Mammary epithelial cell (primary cell): ENCODE data around the gene KIF18A.

Source experiments
- EZH2 ChIP-seq: IDR thresholded peaks from 2 replicates; pipeline ENCODE4 v1.6.1; 2012; ENCODE audit warnings: low read length, inconsistent platforms, borderline replicate concordance
- TF ChIP-seq, protein P1 (sequence below), 2 donors: IDR thresholded peaks in 1 of 2; conservative IDR thresholded peaks in 1 of 2; 2 replicates each; pipeline ENCODE4 v1.5.1; 2011 to 2012; ENCODE audit warnings: inconsistent platforms in 2 of 2, low read length in 2 of 2, mild to moderate bottlenecking in 2 of 2, control low read depth in 1 of 2, low read depth in 1 of 2; ENCODE audit not compliant: insufficient read depth in 1 of 2; ENCODE audit errors: extremely low read depth in 1 of 2

- TF ChIP-seq, protein P1, sequence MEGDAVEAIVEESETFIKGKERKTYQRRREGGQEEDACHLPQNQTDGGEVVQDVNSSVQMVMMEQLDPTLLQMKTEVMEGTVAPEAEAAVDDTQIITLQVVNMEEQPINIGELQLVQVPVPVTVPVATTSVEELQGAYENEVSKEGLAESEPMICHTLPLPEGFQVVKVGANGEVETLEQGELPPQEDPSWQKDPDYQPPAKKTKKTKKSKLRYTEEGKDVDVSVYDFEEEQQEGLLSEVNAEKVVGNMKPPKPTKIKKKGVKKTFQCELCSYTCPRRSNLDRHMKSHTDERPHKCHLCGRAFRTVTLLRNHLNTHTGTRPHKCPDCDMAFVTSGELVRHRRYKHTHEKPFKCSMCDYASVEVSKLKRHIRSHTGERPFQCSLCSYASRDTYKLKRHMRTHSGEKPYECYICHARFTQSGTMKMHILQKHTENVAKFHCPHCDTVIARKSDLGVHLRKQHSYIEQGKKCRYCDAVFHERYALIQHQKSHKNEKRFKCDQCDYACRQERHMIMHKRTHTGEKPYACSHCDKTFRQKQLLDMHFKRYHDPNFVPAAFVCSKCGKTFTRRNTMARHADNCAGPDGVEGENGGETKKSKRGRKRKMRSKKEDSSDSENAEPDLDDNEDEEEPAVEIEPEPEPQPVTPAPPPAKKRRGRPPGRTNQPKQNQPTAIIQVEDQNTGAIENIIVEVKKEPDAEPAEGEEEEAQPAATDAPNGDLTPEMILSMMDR (conservative IDR thresholded peaks at IDR 0.05 in 1 of 2, IDR thresholded peaks at IDR 0.05 in 1 of 2; ENCODE audit: extremely low read depth in 1 of 2, insufficient read depth in 1 of 2, low read depth in 1 of 2, low read length in 2 of 2), result no peak
- no peak for TF ChIP-seq EZH2
Measured at GRCh38 chr11:28011813-28012212, 96.1 kb downstream of the KIF18A start.
